Activated CD8-positive, alpha-beta memory T cell treated with anti-CD3 and anti-CD28 coated beads for 1 hour (primary cell): Measurements from ENCODE around the gene COMMD10.

Experiments used
- DNase-seq, 2 donors: peaks; one replicate each; pipeline ENCODE4 v3.0.0-alpha.2; 2020; ENCODE audit warnings: low read depth in 1 of 2; ENCODE audit errors: extremely low read depth in 1 of 2

COMMD10 gene

GRCh38 chr5:116209166-116209565 is 124.3 kb downstream of the COMMD10 start:
- DNase-seq = no peak

GRCh38 chr5:116212225-116212624 is 127.4 kb downstream of the COMMD10 start:
- no peak for DNase-seq

- no peak for DNase-seq
These were observed 131.4 kb downstream of the COMMD10 start for GRCh38 chr5:116216246-116216645.

GRCh38 chr5:116225281-116225922 is 140.6 kb downstream of the COMMD10 start:
- no peak for DNase-seq

GRCh38 chr5:116229131-116229689 is 144.4 kb downstream of the COMMD10 start:
- DNase-seq = no peak

GRCh38 chr5:116231288-116231687 is 146.5 kb downstream of the COMMD10 start:
- no peak for DNase-seq

- no peak for DNase-seq
These were observed 149.9 kb downstream of the COMMD10 start for GRCh38 chr5:116234681-116235080.

GRCh38 chr5:116237917-116238500 is 153.2 kb downstream of the COMMD10 start:
- DNase-seq = no peak

GRCh38 chr5:116242343-116242742 is 157.5 kb downstream of the COMMD10 start:
- no peak for DNase-seq

- no peak for DNase-seq
These were observed 163.6 kb downstream of the COMMD10 start for GRCh38 chr5:116248432-116248831.

- DNase-seq = no peak
These were observed 164.8 kb downstream of the COMMD10 start for GRCh38 chr5:116249648-116250047.

GRCh38 chr5:116256717-116257116 is 171.9 kb downstream of the COMMD10 start:
- no peak for DNase-seq

GRCh38 chr5:116265471-116265870 is 180.6 kb downstream of the COMMD10 start:
- no peak for DNase-seq

- DNase-seq = no peak
These were observed 186.7 kb downstream of the COMMD10 start for GRCh38 chr5:116271446-116272025.

- no peak for DNase-seq
These were observed 187.6 kb downstream of the COMMD10 start for GRCh38 chr5:116272281-116272941.

GRCh38 chr5:116273448-116274242 is 188.8 kb downstream of the COMMD10 start:
- no peak for DNase-seq

- DNase-seq = no peak
These were observed 189.4 kb downstream of the COMMD10 start for GRCh38 chr5:116274251-116274650.

- no peak for DNase-seq
These were observed 190.5 kb downstream of the COMMD10 start for GRCh38 chr5:116275282-116275681.

- DNase-seq = no peak
These were observed 192.1 kb downstream of the COMMD10 start for GRCh38 chr5:116276952-116277351.

GRCh38 chr5:116280149-116280803 is 195.5 kb downstream of the COMMD10 start:
- DNase-seq = no peak
